GM12878 (cell line): ENCODE data around the gene ABCA4. TPM values are rescaled to one million over a fixed set of nuclear protein-coding genes. Genes with fewer than 3 reads are reported as not detected.

ENCODE experiments used
- ATAC-seq: fragments of 200-7000 bp; cut with Tn5 transposase; 3 replicates; pipeline ENCODE4 v1.9.1; 2020; ENCODE audit warnings: mild to moderate bottlenecking, moderate library complexity
- BruUV-seq: library from RNA; stranded (reverse); fragments of 400-500 nt; replicated peaks from 2 replicates; lab custom pipeline; 2021; lab: Mats Ljungman, UMichigan
- CTCF ChIA-PET: fragments of 300-600 bp; sonication (Branson Sonifier 250); formaldehyde crosslinking; extraction: SDS; loops from one replicate; lab custom pipeline; 2021; ENCODE audit warnings: inconsistent platforms; lab: Yijun Ruan, JAX
- POLR2A ChIA-PET: fragments of 350-600 bp; formaldehyde crosslinking; extraction: SDS; loops from one replicate; lab custom pipeline; 2021; ENCODE audit warnings: inconsistent platforms; lab: Charles Lee
- RAD21 ChIA-PET: fragments of 300-600 bp; sonication (Branson Sonifier 250); formaldehyde crosslinking; loops from one replicate; lab custom pipeline; 2023; ENCODE audit warnings: antibody characterized with exemption; ENCODE audit not compliant: unreplicated experiment; lab: Charles Lee
- SMC1A ChIA-PET: fragments of 300-600 bp; sonication (Branson Sonifier 250); formaldehyde crosslinking; loops from one replicate; lab custom pipeline; 2023; ENCODE audit not compliant: unreplicated experiment, uncharacterized antibody; lab: Charles Lee
- DNase-seq: peaks from one replicate; pipeline ENCODE4 v3.0.0-alpha.2; 2011; ENCODE audit warnings: low read depth, low spot score
- FAIRE-seq: peaks from 3 replicates; lab custom pipeline; 2011; peaks lifted over from hg19 to GRCh38; lab: Jason Lieb, UNC
- H2AFZ ChIP-seq: 2 replicates; pipeline ENCODE4 v1.6.0; 2011; ENCODE audit warnings: low read depth, low read length, control low read depth; ENCODE audit not compliant: control insufficient read depth
- H3K27ac ChIP-seq: 2 replicates; pipeline ENCODE4 v1.5.1; 2011; ENCODE audit warnings: control low read depth; ENCODE audit not compliant: control insufficient read depth, insufficient read depth
- H3K27me3 ChIP-seq, 2 experiments: replicated peaks in 1 of 2; 2 replicates each; pipeline versions ENCODE4 v1.6.0 to v1.6.1; 2011; ENCODE audit warnings: low read length in 1 of 2; ENCODE audit not compliant: control insufficient read depth in 2 of 2, insufficient read depth in 2 of 2
- H3K36me3 ChIP-seq, 2 experiments: 2 replicates each; pipeline ENCODE4 v1.5.1; 2011; ENCODE audit warnings: low read length in 1 of 2; ENCODE audit not compliant: control insufficient read depth in 2 of 2, insufficient read depth in 2 of 2
- H3K4me1 ChIP-seq: 2 replicates; pipeline ENCODE4 v1.6.1; 2011; ENCODE audit warnings: mild to moderate bottlenecking, low read length, moderate library complexity, mixed read lengths; ENCODE audit not compliant: control insufficient read depth, insufficient read depth
- H3K4me2 ChIP-seq: 2 replicates; pipeline ENCODE4 v1.6.0; 2011; ENCODE audit warnings: control low read depth; ENCODE audit not compliant: control insufficient read depth, insufficient read depth
- H3K4me3 ChIP-seq: fragments of 200-600 bp; sonication (generic); 2 replicates; pipeline ENCODE4 v1.5.1; 2016
- H3K79me2 ChIP-seq: 2 replicates; pipeline ENCODE4 v1.6.0; 2011; ENCODE audit warnings: low read length; ENCODE audit not compliant: control insufficient read depth, insufficient read depth
- H3K9ac ChIP-seq: 2 replicates; pipeline ENCODE4 v1.8.0; 2011; ENCODE audit warnings: low read length, control low read depth, mixed read lengths; ENCODE audit not compliant: control insufficient read depth, insufficient read depth
- H3K9me3 ChIP-seq: replicated peaks from 3 replicates; pipeline ENCODE4 v1.5.1; 2011; ENCODE audit warnings: mild to moderate bottlenecking, low read length; ENCODE audit not compliant: control insufficient read depth, insufficient read depth
- H4K20me1 ChIP-seq: 2 replicates; pipeline ENCODE4 v1.6.0; 2011; ENCODE audit not compliant: control insufficient read depth, insufficient read depth
- ATF3 ChIP-seq: IDR thresholded peaks from 2 replicates; pipeline ENCODE4 v1.6.1; 2011; ENCODE audit warnings: low read depth, mild to moderate bottlenecking, low read length, moderate library complexity, borderline replicate concordance; ENCODE audit errors: extremely low read depth
- BACH1 ChIP-seq: fragments of 450-650 bp; IDR thresholded peaks from 2 replicates; pipeline ENCODE4 v1.6.1; 2017; ENCODE audit warnings: mild to moderate bottlenecking, borderline replicate concordance
- CBX5 ChIP-seq: sonication (generic); IDR thresholded peaks from 2 replicates; pipeline ENCODE4 v1.6.1; 2016; ENCODE audit warnings: low read depth, moderate library complexity, mild to moderate bottlenecking, inconsistent platforms
- ETV6 ChIP-seq, 2 experiments: fragments of 450-650 bp in 1 of 2; IDR thresholded peaks in 1 of 2; conservative IDR thresholded peaks in 1 of 2; 2 replicates each; pipeline ENCODE4 v1.6.1; 2014; ENCODE audit warnings: antibody characterized with exemption in 1 of 2, borderline replicate concordance in 1 of 2, low read depth in 1 of 2, mild to moderate bottlenecking in 1 of 2, moderate library complexity in 1 of 2
- FOXM1 ChIP-seq: IDR thresholded peaks from 2 replicates; pipeline ENCODE4 v1.6.1; 2012; ENCODE audit warnings: low read depth, mild to moderate bottlenecking, inconsistent platforms, low read length, moderate library complexity
- IKZF2 ChIP-seq, 2 experiments: fragments of 450-650 bp; IDR thresholded peaks; 2 replicates each; pipeline ENCODE4 v1.6.1; 2017; ENCODE audit warnings: mild to moderate bottlenecking in 2 of 2, moderate library complexity in 2 of 2
- KLF5 ChIP-seq: fragments of 450-650 bp; IDR thresholded peaks from 2 replicates; pipeline ENCODE4 v1.6.1; 2014; ENCODE audit warnings: mild to moderate bottlenecking; ENCODE audit not compliant: partially characterized antibody
- RCOR1 ChIP-seq: conservative IDR thresholded peaks from 2 replicates; pipeline ENCODE4 v1.6.1; 2012; ENCODE audit warnings: low read depth, low read length, improper control_type of control experiment
- RELB ChIP-seq: fragments of 450-650 bp; IDR thresholded peaks from 2 replicates; pipeline ENCODE4 v1.6.1; 2017; ENCODE audit warnings: low read depth, mild to moderate bottlenecking, moderate library complexity
- TARDBP ChIP-seq: IDR thresholded peaks from 2 replicates; pipeline ENCODE4 v1.6.1; 2016; ENCODE audit warnings: borderline replicate concordance
- ZNF274 ChIP-seq: IDR thresholded peaks from one replicate; pipeline ENCODE4 v1.8.0; 2011; ENCODE audit not compliant: insufficient read length, insufficient read depth
- ZNF687 ChIP-seq: fragments of 450-650 bp; IDR thresholded peaks from 2 replicates; pipeline ENCODE4 v1.6.1; 2017; ENCODE audit warnings: mild to moderate bottlenecking, moderate library complexity
- WGBS: methylation state at CpG from one replicate; pipeline ENCODE4 v1.1.6; 2016; ENCODE audit warnings: low lambda C conversion rate; ENCODE audit not compliant: insufficient replicate concordance, insufficient coverage; ENCODE audit errors: missing lambda C conversion rate; 5-methylcytosine and 5-hydroxymethylcytosine counted together
- in situ Hi-C: fragments of 300-500 bp; cut with MboI; formaldehyde crosslinking; loops from 9 replicates; pipeline ENCODE4 v1.14.3; 2018; ENCODE audit warnings: mixed read lengths
- intact Hi-C: fragments of 100-400 bp; cut with micrococcal nuclease; formaldehyde crosslinking; loops from one replicate; pipeline ENCODE4 v1.14.2; 2022; ENCODE audit not compliant: unreplicated experiment
- polyA plus RNA-seq, 11 experiments: library from polyadenylated mRNA; depleted of rRNA in 4 of 11; unstranded in 6 of 11; stranded (reverse) in 5 of 11; fragments of >200 nt; fragmentation: Nextera tagmentation in 4 of 11; fragmentation: Illumina TruSeq in 1 of 11; extraction: Ambion mirVana in 4 of 11; extraction: Trizol in 1 of 11; gene quantifications; 1 replicate in 1 of 11; 2 replicates in 10 of 11; pipeline versions ENCODE4 v1.2.1 to v1.2.3, GENCODE V29; 2011 to 2016; ENCODE audit warnings: inconsistent platforms in 2 of 11, missing spikeins in 2 of 11, low read depth in 1 of 11
- total RNA-seq, 4 experiments: library from RNA; depleted of rRNA in 3 of 4; stranded (reverse); fragments of >200 nt in 3 of 4; fragmentation: Illumina TruSeq in 1 of 4; extraction: Trizol in 1 of 4; gene quantifications; 2 replicates each; pipeline versions ENCODE4 v1.2.1 to v1.2.3, GENCODE V29; 2013 to 2021

Gene ABCA4
- total and polyA plus RNA-seq, 10 of the 15 experiments (the other 5 are each of a cell fraction or from before 2014, with no cell fraction given) = 0.03 to 0.28 (median 0.11) TPM; not detected in 3

GRCh38 chr1:94142583-94142982 is 21.6 kb upstream of the ABCA4 start:
- no peak overlapping the region for H3K4me2 ChIP-seq

GRCh38 chr1:94142022-94142421 is 21.1 kb upstream of the ABCA4 start:
- POLR2A ChIA-PET = no interaction called here
- Histone ChIP-seq H4K20me1 (no peaks in the 10 kb centered on the region), H3K79me2 (no peaks in the 10 kb centered on the region), H3K4me3 (no peak overlapping the region), H3K4me1 (no peaks in the 10 kb centered on the region), H3K9ac (no peak overlapping the region), H3K27me3 (no peaks in the 10 kb centered on the region; a peak in 1 of 4 replicates), H3K4me2 (no peak overlapping the region), H2AFZ (no peak overlapping the region), H3K36me3 (no peaks in the 10 kb centered on the region), H3K9me3 (no peaks in the 10 kb centered on the region), H3K27ac (no peak overlapping the region)
- SMC1A ChIA-PET = interaction anchor here (0.6 kb wide), 1 partner anchor 13 kb away, joined by 3 read pairs; no protein-coding TSS in a partner anchor
- BruUV-seq = no TSS peak
- in situ Hi-C loops = no loop called here
- DNase-seq (no peak), ATAC-seq (no peak), FAIRE-seq (no peak)
- CTCF ChIA-PET = no interaction called here
- intact Hi-C loops = no loop called here
- RAD21 ChIA-PET = no interaction called here
- WGBS = 89% methylated on average over 1 of the region's 1 CpG
- TF ChIP-seq RELB (no peak), TARDBP (no peak), FOXM1 (no peak), ETV6 (conservative IDR thresholded peaks at IDR 0.05 in 1 of 2, IDR thresholded peaks at IDR 0.05 in 1 of 2; ENCODE audit: borderline replicate concordance in 1 of 2, low read depth in 1 of 2) (no peak), ATF3 (no peak), RCOR1 (no peak), ZNF687 (no peak), CBX5 (no peak), BACH1 (no peak), ZNF274 (no peak), KLF5 (no peak)

More at GRCh38 chr1:94142583-94142982, 21.6 kb upstream of the ABCA4 start:
- FAIRE-seq = no peak
- no peak for TF ChIP-seq IKZF2 (IDR thresholded peaks at IDR 0.05)
- TF ChIP-seq, all 136 proteins: peak for 0
- no peak overlapping the region for H3K27ac ChIP-seq
- in situ Hi-C loops = no loop called here
- H3K27me3 ChIP-seq = no peaks in the 10 kb centered on the region; a peak in 1 of 4 replicates
- intact Hi-C loops = no loop called here
- H3K4me3 ChIP-seq = no peak overlapping the region
- no peak for DNase-seq
- ChIA-PET CTCF (no interaction called here), POLR2A (no interaction called here), SMC1A (no interaction called here), RAD21 (no interaction called here)
- no TSS peak for BruUV-seq
- H3K36me3 ChIP-seq = no peaks in the 10 kb centered on the region
- H2AFZ ChIP-seq = no peak overlapping the region
- H4K20me1 ChIP-seq = no peaks in the 10 kb centered on the region
- H3K9me3 ChIP-seq = no peaks in the 10 kb centered on the region
- no peak for ATAC-seq
- H3K9ac ChIP-seq = no peak overlapping the region
- H3K79me2 ChIP-seq = no peaks in the 10 kb centered on the region
- no peaks in the 10 kb centered on the region for H3K4me1 ChIP-seq
- WGBS = 0% methylated on average over 2 of the region's 2 CpGs
